DND-41 (cell line): ENCODE data around the gene THBS3.

Experiments
- CTCF ChIP-seq: IDR thresholded peaks from 2 replicates; pipeline ENCODE4 v1.5.1; 2012; ENCODE audit warnings: borderline replicate concordance, low read length, moderate library complexity, mild to moderate bottlenecking; ENCODE audit not compliant: poor library complexity, severe bottlenecking; ENCODE audit errors: extremely low read depth
- EZH2 ChIP-seq: IDR thresholded peaks from 3 replicates; pipeline ENCODE4 v1.6.1; 2012; ENCODE audit warnings: borderline replicate concordance, low read depth, mild to moderate bottlenecking, moderate library complexity, low read length, inconsistent platforms; ENCODE audit not compliant: severe bottlenecking

GRCh38 chr1:155223047-155223446, 15.3 kb upstream of the THBS3 start:
- no peak for TF ChIP-seq EZH2
- TF ChIP-seq CTCF, result no peak
